GM12878 (cell line): ENCODE results near the gene AASDHPPT. TPM values are rescaled to one million over a fixed set of nuclear protein-coding genes. Genes with fewer than 3 reads are reported as not detected.

ENCODE experiments used
- ATAC-seq: fragments of 200-7000 bp; cut with Tn5 transposase; 3 replicates; pipeline ENCODE4 v1.9.1; 2020; ENCODE audit warnings: mild to moderate bottlenecking, moderate library complexity
- BruUV-seq: library from RNA; stranded (reverse); fragments of 400-500 nt; replicated peaks from 2 replicates; lab custom pipeline; 2021; lab: Mats Ljungman, UMichigan
- CTCF ChIA-PET: fragments of 300-600 bp; sonication (Branson Sonifier 250); formaldehyde crosslinking; extraction: SDS; loops from one replicate; lab custom pipeline; 2021; ENCODE audit warnings: inconsistent platforms; lab: Yijun Ruan, JAX
- POLR2A ChIA-PET: fragments of 350-600 bp; formaldehyde crosslinking; extraction: SDS; loops from one replicate; lab custom pipeline; 2021; ENCODE audit warnings: inconsistent platforms; lab: Charles Lee
- RAD21 ChIA-PET: fragments of 300-600 bp; sonication (Branson Sonifier 250); formaldehyde crosslinking; loops from one replicate; lab custom pipeline; 2023; ENCODE audit warnings: antibody characterized with exemption; ENCODE audit not compliant: unreplicated experiment; lab: Charles Lee
- SMC1A ChIA-PET: fragments of 300-600 bp; sonication (Branson Sonifier 250); formaldehyde crosslinking; loops from one replicate; lab custom pipeline; 2023; ENCODE audit not compliant: unreplicated experiment, uncharacterized antibody; lab: Charles Lee
- DNase-seq: peaks from one replicate; pipeline ENCODE4 v3.0.0-alpha.2; 2011; ENCODE audit warnings: low read depth, low spot score
- FAIRE-seq: peaks from 3 replicates; lab custom pipeline; 2011; peaks lifted over from hg19 to GRCh38; lab: Jason Lieb, UNC
- H2AFZ ChIP-seq: 2 replicates; pipeline ENCODE4 v1.6.0; 2011; ENCODE audit warnings: low read depth, low read length, control low read depth; ENCODE audit not compliant: control insufficient read depth
- H3K27ac ChIP-seq: 2 replicates; pipeline ENCODE4 v1.5.1; 2011; ENCODE audit warnings: control low read depth; ENCODE audit not compliant: control insufficient read depth, insufficient read depth
- H3K27me3 ChIP-seq, 2 experiments: replicated peaks in 1 of 2; 2 replicates each; pipeline versions ENCODE4 v1.6.0 to v1.6.1; 2011; ENCODE audit warnings: low read length in 1 of 2; ENCODE audit not compliant: control insufficient read depth in 2 of 2, insufficient read depth in 2 of 2
- H3K36me3 ChIP-seq, 2 experiments: 2 replicates each; pipeline ENCODE4 v1.5.1; 2011; ENCODE audit warnings: low read length in 1 of 2; ENCODE audit not compliant: control insufficient read depth in 2 of 2, insufficient read depth in 2 of 2
- H3K4me1 ChIP-seq: 2 replicates; pipeline ENCODE4 v1.6.1; 2011; ENCODE audit warnings: mild to moderate bottlenecking, low read length, moderate library complexity, mixed read lengths; ENCODE audit not compliant: control insufficient read depth, insufficient read depth
- H3K4me2 ChIP-seq: 2 replicates; pipeline ENCODE4 v1.6.0; 2011; ENCODE audit warnings: control low read depth; ENCODE audit not compliant: control insufficient read depth, insufficient read depth
- H3K4me3 ChIP-seq: fragments of 200-600 bp; sonication (generic); 2 replicates; pipeline ENCODE4 v1.5.1; 2016
- H3K79me2 ChIP-seq: 2 replicates; pipeline ENCODE4 v1.6.0; 2011; ENCODE audit warnings: low read length; ENCODE audit not compliant: control insufficient read depth, insufficient read depth
- H3K9ac ChIP-seq: 2 replicates; pipeline ENCODE4 v1.8.0; 2011; ENCODE audit warnings: low read length, control low read depth, mixed read lengths; ENCODE audit not compliant: control insufficient read depth, insufficient read depth
- H3K9me3 ChIP-seq: replicated peaks from 3 replicates; pipeline ENCODE4 v1.5.1; 2011; ENCODE audit warnings: mild to moderate bottlenecking, low read length; ENCODE audit not compliant: control insufficient read depth, insufficient read depth
- H4K20me1 ChIP-seq: 2 replicates; pipeline ENCODE4 v1.6.0; 2011; ENCODE audit not compliant: control insufficient read depth, insufficient read depth
- IRF3 ChIP-seq: fragments of 450-650 bp; IDR thresholded peaks from 2 replicates; pipeline ENCODE4 v1.6.1; 2014; ENCODE audit warnings: mild to moderate bottlenecking
- NFYA ChIP-seq: IDR thresholded peaks from 2 replicates; pipeline ENCODE4 v1.6.1; 2011; ENCODE audit warnings: low read depth, mild to moderate bottlenecking, low read length, improper control_type of control experiment, borderline replicate concordance
- TARDBP ChIP-seq: IDR thresholded peaks from 2 replicates; pipeline ENCODE4 v1.6.1; 2016; ENCODE audit warnings: borderline replicate concordance
- ZBED1 ChIP-seq: IDR thresholded peaks from 2 replicates; pipeline ENCODE4 v1.6.1; 2016; ENCODE audit warnings: borderline replicate concordance
- ZNF24 ChIP-seq: fragments of 450-650 bp; IDR thresholded peaks from 2 replicates; pipeline ENCODE4 v1.6.1; 2017; ENCODE audit warnings: antibody characterized with exemption, mild to moderate bottlenecking
- WGBS: methylation state at CpG from one replicate; pipeline ENCODE4 v1.1.6; 2016; ENCODE audit warnings: low lambda C conversion rate; ENCODE audit not compliant: insufficient replicate concordance, insufficient coverage; ENCODE audit errors: missing lambda C conversion rate; 5-methylcytosine and 5-hydroxymethylcytosine counted together
- in situ Hi-C: fragments of 300-500 bp; cut with MboI; formaldehyde crosslinking; loops from 9 replicates; pipeline ENCODE4 v1.14.3; 2018; ENCODE audit warnings: mixed read lengths
- intact Hi-C: fragments of 100-400 bp; cut with micrococcal nuclease; formaldehyde crosslinking; loops from one replicate; pipeline ENCODE4 v1.14.2; 2022; ENCODE audit not compliant: unreplicated experiment
- polyA plus RNA-seq, 11 experiments: library from polyadenylated mRNA; depleted of rRNA in 4 of 11; unstranded in 6 of 11; stranded (reverse) in 5 of 11; fragments of >200 nt; fragmentation: Nextera tagmentation in 4 of 11; fragmentation: Illumina TruSeq in 1 of 11; extraction: Ambion mirVana in 4 of 11; extraction: Trizol in 1 of 11; gene quantifications; 1 replicate in 1 of 11; 2 replicates in 10 of 11; pipeline versions ENCODE4 v1.2.1 to v1.2.3, GENCODE V29; 2011 to 2016; ENCODE audit warnings: inconsistent platforms in 2 of 11, missing spikeins in 2 of 11, low read depth in 1 of 11
- total RNA-seq, 4 experiments: library from RNA; depleted of rRNA in 3 of 4; stranded (reverse); fragments of >200 nt in 3 of 4; fragmentation: Illumina TruSeq in 1 of 4; extraction: Trizol in 1 of 4; gene quantifications; 2 replicates each; pipeline versions ENCODE4 v1.2.1 to v1.2.3, GENCODE V29; 2013 to 2021

Gene AASDHPPT
- total and polyA plus RNA-seq, 10 of the 15 experiments (the other 5 are each of a cell fraction or from before 2014, with no cell fraction given), result 37.3 to 92.6 (median 50.5) TPM

- H3K36me3 ChIP-seq, result no peaks in the 10 kb centered on the region
- FAIRE-seq (no peak), DNase-seq (no peak), ATAC-seq (no peak)
- BruUV-seq, result no TSS peak
- H3K9ac ChIP-seq, result no peak overlapping the region
- 0% methylated on average over 2 of the region's 2 CpGs for WGBS
- CTCF ChIA-PET, result interaction anchor here (1.3 kb wide), 1 partner anchor 42 kb away, joined by 4 read pairs; no protein-coding TSS in a partner anchor
- in situ Hi-C loops, result no loop called here
- intact Hi-C loops, result no loop called here
- H3K79me2 ChIP-seq, result no peaks in the 10 kb centered on the region
- no peaks in the 10 kb centered on the region for H4K20me1 ChIP-seq
- SMC1A ChIA-PET, result interaction anchor here (1.2 kb wide), 1 partner anchor 42 kb away, joined by 3 read pairs; no protein-coding TSS in a partner anchor
- RAD21 ChIA-PET, result no interaction called here
- POLR2A ChIA-PET, result no interaction called here
- no peak overlapping the region for H2AFZ ChIP-seq
- H3K27me3 ChIP-seq, result no peaks in the 10 kb centered on the region; a peak in 1 of 4 replicates
- H3K27ac ChIP-seq, result no peak overlapping the region
- H3K4me1 ChIP-seq, result no peaks in the 10 kb centered on the region
- no peak for TF ChIP-seq NFYA
- no peak overlapping the region for H3K4me3 ChIP-seq
- no peak overlapping the region for H3K4me2 ChIP-seq
- no peaks in the 10 kb centered on the region for H3K9me3 ChIP-seq
Observed at GRCh38 chr11:106128740-106129139, 51.3 kb downstream of the AASDHPPT start.

DNA sequence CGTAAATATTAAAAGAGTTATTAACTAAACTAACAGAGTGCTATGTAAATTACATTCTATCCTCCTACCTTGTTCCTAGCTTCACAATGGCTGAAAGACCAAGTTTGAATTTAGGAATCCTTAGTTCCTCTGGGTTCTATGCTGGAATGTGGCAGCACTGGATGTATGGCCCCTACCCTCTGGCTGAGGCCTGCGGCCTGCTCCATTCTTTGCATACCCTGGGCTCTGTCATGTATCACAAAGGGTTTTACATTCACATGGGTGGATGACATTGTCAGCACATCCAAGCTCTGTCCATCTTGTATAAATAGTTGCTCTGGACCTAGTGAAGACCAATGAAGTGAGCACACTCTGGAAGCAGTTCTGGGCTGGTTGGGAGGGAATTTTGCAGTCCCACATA lies 54.5 kb downstream of the AASDHPPT start:
- H3K9me3 ChIP-seq, result no peaks in the 10 kb centered on the region
- no peak for FAIRE-seq
- no peak overlapping the region for H3K9ac ChIP-seq
- ATAC-seq, result no peak
- intact Hi-C loops (no loop called here), in situ Hi-C loops (no loop called here)
- no peak overlapping the region for H3K27ac ChIP-seq
- no peaks in the 10 kb centered on the region; a peak in 1 of 4 replicates for H3K27me3 ChIP-seq
- H3K4me1 ChIP-seq, result no peaks in the 10 kb centered on the region
- 96% methylated on average over 2 of the region's 2 CpGs for WGBS
- TF ChIP-seq TARDBP (no peak), ZNF24 (no peak), IRF3 (no peak), ZBED1 (no peak)
- ChIA-PET RAD21 (no interaction called here), POLR2A (no interaction called here), SMC1A (interaction anchor here (1.7 kb wide), 1 partner anchor 41 kb away, joined by 9 read pairs; no protein-coding TSS in a partner anchor), CTCF (interaction anchor here (7.6 kb wide), 1 partner anchor 43 kb away, joined by 61 read pairs; no protein-coding TSS in a partner anchor)
- no peaks in the 10 kb centered on the region for H3K36me3 ChIP-seq
- H3K4me3 ChIP-seq, result no peak overlapping the region
- H3K79me2 ChIP-seq, result no peaks in the 10 kb centered on the region
- H2AFZ ChIP-seq, result no peak overlapping the region
- no peaks in the 10 kb centered on the region for H4K20me1 ChIP-seq
- no peak for DNase-seq
- BruUV-seq, result no TSS peak
- no peak overlapping the region for H3K4me2 ChIP-seq
